MV-4-11 (cell line): ENCODE results near the gene SMARCA2.

ENCODE experiments used
- DNase-seq: peaks from one replicate; lab custom pipeline; 2025; lab: John Stamatoyannopoulos, UW

The SMARCA2 gene

DNA sequence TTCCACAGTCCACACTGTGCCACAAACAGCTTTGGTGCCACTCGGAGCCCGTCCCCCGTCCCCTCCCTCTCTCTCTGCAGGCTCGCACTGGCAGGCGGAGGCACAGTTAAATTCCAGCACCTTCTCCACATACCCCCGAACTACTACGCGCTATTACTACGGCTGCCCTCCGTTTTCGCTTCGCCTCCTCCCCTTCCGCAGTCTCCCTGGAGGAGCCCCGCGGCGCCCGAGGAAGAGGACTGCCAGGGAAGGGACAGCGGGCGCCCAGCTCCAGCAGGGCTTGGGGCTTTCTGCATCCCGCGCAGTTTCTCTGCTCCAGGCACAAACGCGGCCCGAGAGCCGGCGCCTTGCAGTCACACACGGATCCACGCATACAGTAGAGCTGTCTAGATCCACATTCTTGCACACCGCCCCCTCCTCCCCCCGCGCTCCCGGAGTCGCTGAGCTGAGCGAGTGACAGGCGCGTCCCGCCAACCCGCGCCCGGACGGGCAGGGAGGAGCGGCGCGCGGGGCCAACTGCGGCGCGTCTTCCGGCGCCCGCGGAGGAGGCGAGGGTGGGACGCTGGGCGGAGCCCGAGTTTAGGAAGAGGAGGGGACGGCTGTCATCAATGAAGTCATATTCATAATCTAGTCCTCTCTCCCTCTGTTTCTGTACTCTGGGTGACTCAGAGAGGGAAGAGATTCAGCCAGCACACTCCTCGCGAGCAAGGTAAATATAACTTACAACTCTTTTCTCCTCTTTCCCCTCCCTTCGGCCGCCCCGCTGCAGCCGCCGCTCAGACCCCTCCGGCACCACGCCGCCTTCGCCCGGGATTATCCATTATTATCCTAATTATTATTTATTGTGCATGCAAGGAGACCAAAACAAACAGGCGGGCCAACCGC is at the start of gene SMARCA2:
TSS of gene SMARCA2 (plus strand) at position 652 of the 885 bp plus-strand sequence. CDS start 13,676 bp downstream, outside the sequence.
- DNase-seq: peak; percentile 97

DNA sequence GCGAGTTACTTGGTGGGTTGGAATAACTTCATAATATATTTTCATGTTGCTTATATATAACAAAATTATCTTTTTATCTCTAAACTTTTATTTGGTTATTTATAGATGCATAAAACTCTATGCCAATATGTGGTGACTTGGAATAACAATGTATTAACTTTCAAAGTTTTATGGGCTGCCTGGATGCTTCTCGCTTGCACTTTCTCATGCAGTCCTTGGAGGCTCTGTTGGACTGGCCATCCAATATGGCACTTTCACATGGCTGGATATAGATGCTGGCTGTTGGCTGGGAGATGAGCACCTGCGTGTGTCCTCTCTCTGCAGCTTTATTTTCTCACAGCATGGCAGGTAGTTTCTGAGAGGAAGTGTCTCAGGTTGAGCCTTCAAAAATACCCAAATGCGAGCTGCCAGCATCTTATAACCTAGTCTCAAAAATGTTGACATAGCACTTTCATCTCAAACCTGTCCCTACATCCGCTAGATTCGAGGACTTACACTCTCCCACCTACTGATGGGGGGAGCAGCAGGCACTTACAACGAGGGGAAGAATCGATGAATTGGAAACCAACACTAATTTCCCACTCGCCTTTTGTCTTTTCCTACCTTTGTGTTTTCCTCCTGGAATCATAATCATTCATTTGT is 48.3 kb upstream of the SMARCA2 start:
- no peak for DNase-seq

- DNase-seq: no peak
Measured at GRCh38 chr9:1969160-1969559, 46.0 kb upstream of the SMARCA2 start.

DNA sequence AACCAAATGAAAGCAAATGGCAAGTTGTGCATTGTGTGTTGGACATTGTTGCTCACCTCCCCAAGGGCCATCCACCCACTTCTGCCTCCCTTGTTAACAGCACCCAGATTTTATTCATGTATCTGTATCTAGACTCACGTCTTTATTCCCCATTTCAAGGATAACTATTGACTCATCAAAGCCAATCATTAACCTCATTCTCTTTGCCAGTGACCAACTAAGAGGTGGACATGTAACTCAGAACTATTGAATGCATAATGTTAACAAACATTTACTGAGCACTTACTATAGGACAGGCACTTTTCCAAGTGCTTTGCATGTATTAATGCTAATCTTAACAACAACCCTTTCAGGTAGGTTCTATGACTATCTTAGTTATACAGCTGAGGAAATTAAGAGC is 45.2 kb upstream of the SMARCA2 start:
- DNase-seq: no peak

- DNase-seq: no peak
Measured at GRCh38 chr9:1972672-1973071, 42.5 kb upstream of the SMARCA2 start.

DNA sequence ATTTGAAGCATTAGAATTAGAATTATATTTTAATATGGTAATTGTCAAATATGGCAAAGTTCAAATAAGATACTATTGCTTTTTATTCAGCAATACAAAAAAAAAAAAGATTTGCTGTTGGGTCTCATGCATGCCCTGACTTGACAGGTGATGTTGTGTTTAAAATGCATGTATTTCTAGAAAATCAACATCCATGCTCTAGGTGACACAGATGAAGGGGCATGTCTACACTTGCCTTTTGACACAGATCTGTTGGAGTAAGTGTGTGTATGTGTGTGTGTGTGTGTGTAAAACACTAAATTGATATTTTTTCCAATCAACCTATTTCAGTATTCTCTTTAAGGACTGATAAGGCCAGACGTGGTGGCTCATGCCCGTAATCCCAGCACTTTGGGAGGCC is 38.1 kb upstream of the SMARCA2 start:
- no peak for DNase-seq

GRCh38 chr9:1978941-1979340 is 36.2 kb upstream of the SMARCA2 start:
- DNase-seq: peak; percentile 38

DNA sequence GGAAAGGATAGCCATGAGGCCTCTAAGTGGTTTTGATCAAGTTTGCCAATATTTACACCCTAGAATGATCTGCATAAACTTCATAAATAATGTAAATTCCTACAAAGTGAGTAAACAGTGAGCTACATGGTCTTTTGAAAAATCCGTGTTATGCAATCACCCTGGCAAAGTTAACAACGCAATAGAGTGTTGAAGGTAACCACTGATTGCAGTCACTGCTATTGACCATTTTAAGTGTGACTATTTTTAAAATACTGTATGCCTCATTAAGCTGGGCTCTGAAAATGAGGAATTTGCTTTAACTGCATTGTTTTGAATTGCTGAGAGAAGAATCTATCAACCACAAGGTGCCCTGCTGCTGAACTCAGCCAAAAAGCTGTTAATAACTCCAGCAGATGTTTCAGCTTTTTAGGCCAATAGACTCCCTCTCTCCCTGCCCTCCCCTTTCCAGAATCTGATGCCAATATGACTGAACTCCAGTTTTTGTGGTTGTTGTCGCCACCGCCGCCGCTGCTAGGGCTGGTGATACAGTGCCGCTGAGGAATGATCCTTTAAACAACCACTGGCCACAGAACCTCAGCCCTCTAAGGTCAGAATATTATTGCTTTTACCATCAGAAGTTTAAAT is 35.3 kb upstream of the SMARCA2 start:
- DNase-seq: peak; percentile 96

DNA sequence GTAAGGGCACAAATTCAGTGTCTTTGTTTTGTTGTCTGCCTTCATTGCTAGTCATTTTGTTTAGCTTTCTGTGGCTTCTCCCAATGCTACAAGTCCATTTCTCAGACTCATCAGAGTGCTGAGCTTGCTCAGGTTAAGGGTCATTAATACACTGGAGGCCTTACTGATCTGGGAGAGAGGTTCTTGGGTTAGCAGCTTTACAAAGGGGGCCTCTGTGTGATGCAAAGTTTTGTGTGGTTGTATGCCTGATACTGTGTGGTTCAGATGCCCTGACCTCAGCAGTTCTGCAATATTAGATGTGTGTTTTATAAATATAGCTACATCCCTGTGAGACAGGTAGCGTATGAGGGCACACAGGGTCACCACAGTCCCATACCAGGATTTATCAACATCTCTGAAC is 34.8 kb upstream of the SMARCA2 start:
- DNase-seq: no peak

DNA sequence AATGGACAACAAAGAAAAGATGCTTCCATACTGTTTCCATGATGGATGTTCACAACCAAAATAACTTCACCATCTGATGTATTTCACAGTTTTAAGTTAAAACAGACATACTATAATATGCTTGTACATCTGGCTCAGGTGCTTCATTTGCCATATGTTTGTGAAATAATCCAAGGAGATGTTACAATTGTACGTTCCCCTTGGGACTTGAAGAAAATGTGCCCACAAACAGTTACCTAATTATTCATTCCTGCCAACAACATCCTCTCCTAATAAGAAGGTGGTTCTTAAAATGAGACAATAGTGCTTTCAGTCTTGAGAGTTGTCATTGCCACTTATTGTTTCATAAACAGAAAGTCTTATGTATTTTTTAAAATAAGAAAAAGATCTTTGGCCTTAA is 33.1 kb upstream of the SMARCA2 start:
- no peak for DNase-seq

DNA sequence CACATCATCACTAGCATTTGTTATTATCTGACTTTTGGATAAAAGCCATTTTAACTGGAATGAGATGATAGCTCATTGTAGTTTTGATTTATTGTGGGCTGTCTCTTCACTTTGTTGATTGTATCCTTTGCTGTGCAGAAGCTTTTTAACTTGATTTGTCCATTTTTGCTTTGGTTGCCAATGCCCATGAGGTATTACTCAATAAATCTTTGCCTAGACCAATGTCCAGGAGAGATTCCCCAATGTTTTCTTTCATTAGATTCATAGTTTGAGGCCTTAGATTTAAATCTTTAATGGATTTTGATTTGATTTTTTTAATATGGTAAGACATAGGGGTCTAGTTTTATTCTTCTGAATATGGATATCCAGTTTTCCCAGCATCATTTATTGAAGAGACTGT is 28.8 kb upstream of the SMARCA2 start:
- DNase-seq: no peak

GRCh38 chr9:1989500-1989899 is 25.6 kb upstream of the SMARCA2 start:
- no peak for DNase-seq

DNA sequence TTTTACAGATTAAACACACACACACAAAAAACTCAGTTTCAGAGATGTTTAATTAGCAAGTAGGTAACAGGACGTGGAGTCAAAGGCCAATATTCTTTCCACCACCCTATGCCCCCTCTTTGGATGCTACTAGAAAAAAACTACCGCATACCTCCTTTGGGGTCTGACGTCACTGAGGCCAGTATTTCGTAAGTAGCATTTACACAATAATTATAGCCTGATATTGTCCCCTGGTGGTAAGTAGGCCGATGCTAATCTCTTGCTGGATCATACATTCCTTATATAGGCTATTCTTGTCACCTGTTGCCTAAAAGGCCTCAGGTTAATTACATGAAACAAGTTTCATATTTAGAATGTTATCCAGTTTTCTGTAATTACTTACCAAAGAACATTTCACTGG is 21.0 kb upstream of the SMARCA2 start:
- peak; percentile 39 for DNase-seq

DNA sequence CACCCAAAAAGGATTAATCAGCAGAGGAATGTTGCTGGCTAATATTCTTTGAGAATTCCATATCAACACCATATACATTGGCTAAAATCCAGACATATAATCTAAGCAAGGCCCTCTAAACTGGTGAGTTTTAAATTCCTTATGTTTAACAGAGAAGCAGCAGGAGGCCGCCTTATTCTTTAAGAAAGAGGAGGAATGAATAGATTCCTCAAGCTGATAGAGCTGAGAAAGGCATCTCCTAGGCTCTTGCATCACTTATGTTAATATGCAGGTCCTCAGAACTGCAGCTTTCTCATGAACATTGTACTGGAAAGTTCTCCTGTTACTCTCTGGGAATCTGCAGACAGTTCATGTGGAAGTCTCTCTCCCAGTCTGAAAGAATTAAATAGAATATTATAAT is 20.1 kb upstream of the SMARCA2 start:
- DNase-seq: no peak

DNA sequence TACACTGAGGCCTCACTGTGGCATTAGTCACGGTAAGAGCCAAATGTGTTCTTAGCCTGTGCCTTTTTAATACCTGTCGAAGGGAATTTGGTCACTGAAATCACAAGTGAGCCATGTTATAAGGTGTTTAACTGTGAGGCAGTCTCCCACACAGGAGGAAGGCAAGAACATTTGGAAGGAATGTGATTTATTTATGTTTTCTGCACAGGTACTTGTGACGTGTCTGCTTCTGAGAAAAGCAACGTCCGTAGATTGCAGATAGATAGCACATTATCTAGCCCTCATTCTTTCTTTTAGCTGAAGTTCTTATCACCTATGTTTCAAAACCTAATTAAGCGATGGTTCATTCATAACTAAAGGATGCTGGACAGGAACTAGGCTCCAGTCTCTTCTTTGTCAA is 19.0 kb upstream of the SMARCA2 start:
- no peak for DNase-seq

GRCh38 chr9:1997646-1998045 is 17.5 kb upstream of the SMARCA2 start:
- DNase-seq: no peak

GRCh38 chr9:1998111-1998510 is 17.0 kb upstream of the SMARCA2 start:
- DNase-seq: no peak

- peak; percentile 26 for DNase-seq
Measured at GRCh38 chr9:2000314-2000713, 14.8 kb upstream of the SMARCA2 start.

DNA sequence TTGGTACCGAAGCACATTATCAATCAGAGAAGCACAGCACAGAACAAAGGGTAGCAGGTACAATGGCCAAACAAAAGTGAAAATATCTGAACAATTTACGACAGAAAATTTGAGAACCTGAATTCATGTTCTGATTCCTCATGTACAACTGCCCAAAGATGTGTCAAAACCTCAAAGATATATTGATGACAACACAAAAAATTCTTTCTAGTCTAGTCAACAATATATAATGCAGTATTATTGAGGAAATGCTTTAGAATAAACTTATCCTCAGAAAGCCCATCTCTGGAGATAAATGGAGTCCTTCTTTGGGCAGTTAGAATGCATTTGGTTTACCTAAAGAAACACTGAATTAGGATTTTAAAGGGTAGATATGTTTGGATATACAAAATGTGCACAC is 6.8 kb upstream of the SMARCA2 start:
- DNase-seq: no peak

DNA sequence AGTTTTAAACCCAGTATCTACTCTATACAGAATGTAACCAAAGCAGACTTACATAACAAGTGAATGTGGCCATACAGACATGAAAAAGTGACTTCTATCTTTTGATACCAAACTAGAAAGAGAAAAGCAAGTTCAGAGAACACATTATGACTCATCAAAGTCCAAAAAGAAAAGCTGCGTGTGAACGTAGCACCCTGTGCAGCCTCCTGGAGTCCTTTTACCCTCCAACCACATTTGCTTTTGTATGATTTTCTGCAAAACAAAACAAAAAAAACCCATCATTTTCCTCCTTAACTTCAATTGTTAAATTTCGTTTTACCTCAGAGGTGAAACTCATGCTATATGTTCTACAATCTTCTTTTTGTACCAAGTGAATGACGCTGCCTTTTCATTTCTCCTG is 2.8 kb upstream of the SMARCA2 start:
- peak; percentile 29 for DNase-seq

- peak; percentile 87 for DNase-seq
Measured at GRCh38 chr9:2013743-2014475, 1.2 kb upstream of the SMARCA2 start.
